Body of pancreas (tissue), 4 donors: ENCODE measurements around the gene PAX9.

Source experiments
- POLR2A ChIP-seq, 3 donors: fragments of 450-650 bp; IDR thresholded peaks; one replicate each; pipeline ENCODE4 v1.6.1; 2016; ENCODE audit warnings: antibody characterized with exemption in 3 of 3, mild to moderate bottlenecking in 2 of 3
- TF ChIP-seq, protein P1 (sequence below), 7 experiments: fragments of 450-650 bp in 4 of 7; fragments of 200-600 bp in 3 of 7; sonication (generic) in 3 of 7; IDR thresholded peaks; one replicate each; pipeline ENCODE4 v1.5.1; 2016 to 2019; ENCODE audit warnings: antibody characterized with exemption in 7 of 7

DNA sequence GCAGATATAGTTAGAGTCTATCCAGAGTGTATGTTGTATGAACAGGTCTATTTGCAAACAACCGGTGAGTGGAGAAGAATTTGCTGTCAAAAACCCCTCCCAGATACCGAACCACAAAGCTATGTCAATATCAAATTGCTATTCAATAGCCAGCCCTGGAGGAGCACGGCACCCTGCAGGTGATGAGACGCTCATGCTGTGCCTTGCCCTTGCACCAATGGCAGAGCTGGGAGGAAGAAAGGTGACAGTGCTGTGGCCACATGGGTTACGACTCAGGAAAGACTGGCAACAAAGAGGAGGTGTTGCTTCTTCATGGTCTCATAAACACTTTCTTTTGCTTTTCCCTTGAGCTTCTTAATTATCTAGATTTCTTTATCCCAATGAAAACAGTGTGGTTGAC is 55.7 kb downstream of the PAX9 start:
- TF ChIP-seq, protein P1, sequence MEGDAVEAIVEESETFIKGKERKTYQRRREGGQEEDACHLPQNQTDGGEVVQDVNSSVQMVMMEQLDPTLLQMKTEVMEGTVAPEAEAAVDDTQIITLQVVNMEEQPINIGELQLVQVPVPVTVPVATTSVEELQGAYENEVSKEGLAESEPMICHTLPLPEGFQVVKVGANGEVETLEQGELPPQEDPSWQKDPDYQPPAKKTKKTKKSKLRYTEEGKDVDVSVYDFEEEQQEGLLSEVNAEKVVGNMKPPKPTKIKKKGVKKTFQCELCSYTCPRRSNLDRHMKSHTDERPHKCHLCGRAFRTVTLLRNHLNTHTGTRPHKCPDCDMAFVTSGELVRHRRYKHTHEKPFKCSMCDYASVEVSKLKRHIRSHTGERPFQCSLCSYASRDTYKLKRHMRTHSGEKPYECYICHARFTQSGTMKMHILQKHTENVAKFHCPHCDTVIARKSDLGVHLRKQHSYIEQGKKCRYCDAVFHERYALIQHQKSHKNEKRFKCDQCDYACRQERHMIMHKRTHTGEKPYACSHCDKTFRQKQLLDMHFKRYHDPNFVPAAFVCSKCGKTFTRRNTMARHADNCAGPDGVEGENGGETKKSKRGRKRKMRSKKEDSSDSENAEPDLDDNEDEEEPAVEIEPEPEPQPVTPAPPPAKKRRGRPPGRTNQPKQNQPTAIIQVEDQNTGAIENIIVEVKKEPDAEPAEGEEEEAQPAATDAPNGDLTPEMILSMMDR (IDR thresholded peaks at IDR 0.05), result no peak
- no peak for TF ChIP-seq POLR2A (IDR thresholded peaks at IDR 0.05)
